SJCRH30 (cell line): Measurements from ENCODE around the gene LTA. TPM values are rescaled to one million over a fixed set of nuclear protein-coding genes. Genes with fewer than 3 reads are reported as not detected.

Experiments
- DNase-seq, 2 experiments: peaks; one replicate each; pipeline ENCODE4 v3.0.0-alpha.2; 2015 to 2020
- H3K27ac ChIP-seq: fragments of 250-450 bp; sonication (Bioruptor Pico); 2 replicates; pipeline ENCODE4 v1.5.1; 2020; ENCODE audit warnings: mild to moderate bottlenecking, moderate library complexity
- H3K27me3 ChIP-seq: fragments of 250-450 bp; sonication (Bioruptor Pico); 2 replicates; pipeline ENCODE4 v1.5.1; 2020; ENCODE audit warnings: mild to moderate bottlenecking, moderate library complexity
- H3K36me3 ChIP-seq: fragments of 250-450 bp; sonication (Bioruptor Pico); 2 replicates; pipeline ENCODE4 v1.5.1; 2020; ENCODE audit warnings: mild to moderate bottlenecking, moderate library complexity
- H3K4me1 ChIP-seq: fragments of 250-450 bp; sonication (Bioruptor Pico); 2 replicates; pipeline ENCODE4 v1.5.1; 2020; ENCODE audit warnings: mild to moderate bottlenecking, moderate library complexity
- H3K4me3 ChIP-seq: fragments of 250-450 bp; sonication (Bioruptor Pico); 2 replicates; pipeline ENCODE4 v1.5.1; 2020; ENCODE audit warnings: mild to moderate bottlenecking, moderate library complexity
- H3K9me3 ChIP-seq: fragments of 250-450 bp; sonication (Bioruptor Pico); replicated peaks from 2 replicates; pipeline ENCODE4 v1.5.1; 2020; ENCODE audit warnings: mild to moderate bottlenecking, moderate library complexity
- total RNA-seq: library from RNA; depleted of rRNA; stranded (reverse); fragments of >200 nt; shearing (Covaris generic); gene quantifications from 2 replicates; pipeline ENCODE4 v1.2.3, GENCODE V29; 2014

The LTA gene
- total RNA-seq, 1 experiment from 2014 or later = not detected

DNA sequence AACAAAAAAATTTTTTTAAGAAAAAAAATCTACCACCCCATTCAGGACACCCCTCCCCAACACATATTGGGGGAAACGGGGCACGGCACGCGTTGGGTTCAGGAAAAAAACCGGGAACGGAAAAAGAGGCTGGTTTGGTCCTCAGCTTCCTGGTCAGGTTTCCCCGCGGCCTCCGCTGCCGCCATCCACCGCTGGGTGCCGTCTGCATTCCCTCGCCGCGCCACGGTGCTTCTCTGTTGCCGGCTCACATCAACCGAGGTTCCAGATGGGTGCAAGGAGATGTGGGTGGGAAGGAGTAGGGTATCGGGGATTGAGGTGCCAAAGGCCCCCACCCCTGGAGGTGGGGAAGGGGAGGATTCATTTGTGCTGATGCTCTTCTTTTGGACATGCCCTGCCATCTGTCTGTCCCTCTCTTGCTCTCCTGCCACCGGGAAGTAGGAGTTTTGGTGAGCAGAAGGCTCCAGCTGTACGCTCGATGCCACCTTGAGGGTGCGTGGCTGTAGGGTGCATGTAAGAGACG, 37.5 kb upstream of the LTA start:
- H3K4me1 ChIP-seq = peaks cover 28% of the 10 kb centered on the region
- H3K36me3 ChIP-seq = peaks cover 95% of the 10 kb centered on the region
- H3K4me3 ChIP-seq = no peak overlapping the region
- no peak overlapping the region for H3K27ac ChIP-seq
- H3K27me3 ChIP-seq = no peaks in the 10 kb centered on the region
- no peak for DNase-seq
- H3K9me3 ChIP-seq = no peaks in the 10 kb centered on the region

DNA sequence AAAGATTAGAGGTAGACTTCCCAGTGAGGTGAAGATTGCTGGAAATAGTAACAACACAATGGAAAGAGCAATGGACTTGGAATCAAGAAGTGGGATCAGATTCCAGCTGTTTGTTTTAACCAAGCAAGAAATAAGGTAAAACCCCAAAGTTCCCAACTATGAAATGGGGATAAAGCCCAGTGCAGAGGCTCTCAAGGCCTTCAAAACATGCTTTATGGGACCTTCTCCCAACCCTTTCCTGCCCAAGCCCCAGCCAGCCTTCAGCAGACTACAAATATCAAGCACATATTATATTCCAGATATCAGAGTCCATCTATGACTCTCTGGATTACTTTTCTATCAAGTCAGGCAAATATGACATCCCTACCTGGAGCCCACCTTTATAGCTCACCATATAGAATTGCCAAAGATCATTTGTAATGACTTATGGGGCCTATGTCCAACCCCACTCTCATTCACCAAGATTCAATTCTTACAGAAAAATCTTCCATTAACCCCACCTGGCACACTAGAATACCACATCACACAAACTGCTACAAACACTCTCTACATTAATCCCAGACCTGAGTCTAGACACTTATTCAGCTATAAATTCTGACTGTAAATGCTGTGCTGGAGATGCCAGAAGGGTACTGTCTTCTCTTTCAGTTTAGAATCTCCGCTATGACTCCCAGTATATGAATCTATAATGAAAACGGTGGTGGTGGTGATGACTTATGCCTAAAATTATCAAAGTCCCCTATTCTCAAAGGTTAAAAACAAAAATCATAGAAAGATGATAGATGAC, 36.4 kb upstream of the LTA start:
- no peaks in the 10 kb centered on the region for H3K9me3 ChIP-seq
- no peaks in the 10 kb centered on the region for H3K27me3 ChIP-seq
- peaks cover 99% of the 10 kb centered on the region for H3K36me3 ChIP-seq

DNA sequence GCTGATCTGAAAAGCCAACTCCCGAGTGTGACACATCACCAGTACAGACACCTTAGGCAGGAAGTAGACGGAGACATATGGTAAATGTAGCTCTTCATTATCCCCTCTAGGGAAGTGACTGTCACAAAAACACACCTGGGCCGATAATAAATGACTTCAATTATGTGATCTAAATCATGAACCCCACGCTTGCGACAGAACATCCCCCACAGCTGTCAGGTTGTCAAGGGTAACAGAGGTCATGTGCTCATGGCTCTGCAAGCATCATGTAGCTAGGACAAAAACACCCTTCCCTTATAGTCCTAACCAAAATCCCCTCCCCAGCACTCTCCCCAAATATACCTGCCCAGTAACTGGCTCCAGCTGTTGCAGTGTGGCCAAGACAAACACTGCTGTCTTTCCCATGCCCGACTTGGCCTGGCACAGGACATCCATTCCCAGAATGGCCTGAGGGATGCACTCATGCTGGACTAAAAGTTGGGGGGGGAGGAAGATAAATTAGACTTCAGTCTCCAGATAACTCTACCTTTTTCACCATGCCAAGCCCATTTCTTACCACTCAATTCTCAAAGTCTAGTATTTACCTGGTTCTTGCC, 33.2 kb upstream of the LTA start:
- 0 out of 2 replicates have a peak overlapping the region, but pooled peaks have one; percentile 5 for H3K4me3 ChIP-seq
- no peaks in the 10 kb centered on the region for H3K9me3 ChIP-seq
- H3K36me3 ChIP-seq = peaks cover 73% of the 10 kb centered on the region
- no peak overlapping the region for H3K27ac ChIP-seq
- DNase-seq = no peak
- peaks cover 31% of the 10 kb centered on the region for H3K4me1 ChIP-seq
- no peaks in the 10 kb centered on the region for H3K27me3 ChIP-seq

More for the DNA sequence above, 36.4 kb upstream of the LTA start:
- no peak overlapping the region for H3K4me3 ChIP-seq
- no peak for DNase-seq
- H3K4me1 ChIP-seq = peaks cover 28% of the 10 kb centered on the region
- no peak overlapping the region for H3K27ac ChIP-seq

DNA sequence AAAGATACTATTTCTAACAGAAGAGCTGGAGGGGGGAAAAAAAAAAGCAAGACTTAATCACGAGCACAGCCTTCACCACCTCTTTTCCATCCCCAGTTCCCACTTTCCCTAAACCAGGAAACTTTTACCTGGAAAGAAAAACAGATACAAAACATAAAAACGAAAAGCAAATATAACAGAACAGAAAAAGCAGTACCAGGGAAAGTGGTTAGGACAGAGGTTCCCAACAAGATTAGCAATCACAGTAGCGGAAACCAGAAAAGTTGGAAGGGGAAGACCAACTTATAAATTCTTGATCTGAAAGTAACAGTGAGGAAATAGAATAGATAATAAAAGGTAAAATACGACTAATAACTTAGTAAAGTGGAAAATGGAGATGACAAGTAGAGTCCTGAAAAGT, 31.4 kb upstream of the LTA start:
- Histone ChIP-seq H3K4me3 (peak overlapping the region; percentile 82), H3K27me3 (no peaks in the 10 kb centered on the region), H3K27ac (peak overlapping the region; percentile 98), H3K4me1 (peaks cover 44% of the 10 kb centered on the region), H3K36me3 (peaks cover 56% of the 10 kb centered on the region), H3K9me3 (no peaks in the 10 kb centered on the region)
- DNase-seq = no peak

DNA sequence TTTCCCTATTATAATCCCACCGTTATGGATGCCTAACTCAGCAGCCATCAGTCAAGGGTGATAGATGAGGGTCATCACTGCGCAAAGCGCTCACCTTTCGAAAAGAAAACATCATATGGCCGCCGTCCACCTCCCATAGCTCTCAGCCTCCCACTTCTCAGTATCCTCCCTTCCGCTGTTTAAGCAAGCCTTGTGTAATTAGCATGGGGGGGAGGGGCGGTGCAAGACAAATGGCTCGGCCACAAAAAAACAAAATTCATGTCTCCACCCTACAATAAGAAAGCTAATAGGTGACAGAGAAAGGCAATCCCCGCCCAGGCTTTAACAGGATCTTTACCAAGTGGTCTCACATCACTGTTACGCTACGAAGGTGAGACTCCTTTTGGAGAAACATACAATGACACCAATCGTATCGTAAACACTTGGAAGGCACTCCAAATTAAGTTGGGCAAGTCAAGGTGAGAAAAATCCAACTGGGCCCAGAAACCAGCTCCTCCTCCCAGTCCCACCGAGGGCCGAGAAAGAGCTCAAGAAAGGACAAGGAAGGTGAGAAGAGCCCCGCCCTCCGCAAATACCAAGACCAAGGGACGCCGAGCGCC, 30.9 kb upstream of the LTA start:
- peaks cover 51% of the 10 kb centered on the region for H3K36me3 ChIP-seq
- H3K4me3 ChIP-seq = peak overlapping the region; percentile 82
- H3K9me3 ChIP-seq = no peaks in the 10 kb centered on the region
- peak overlapping the region; percentile 98 for H3K27ac ChIP-seq
- H3K27me3 ChIP-seq = no peaks in the 10 kb centered on the region
- DNase-seq = peak; percentile 34 to 52
- H3K4me1 ChIP-seq = peaks cover 44% of the 10 kb centered on the region

DNA sequence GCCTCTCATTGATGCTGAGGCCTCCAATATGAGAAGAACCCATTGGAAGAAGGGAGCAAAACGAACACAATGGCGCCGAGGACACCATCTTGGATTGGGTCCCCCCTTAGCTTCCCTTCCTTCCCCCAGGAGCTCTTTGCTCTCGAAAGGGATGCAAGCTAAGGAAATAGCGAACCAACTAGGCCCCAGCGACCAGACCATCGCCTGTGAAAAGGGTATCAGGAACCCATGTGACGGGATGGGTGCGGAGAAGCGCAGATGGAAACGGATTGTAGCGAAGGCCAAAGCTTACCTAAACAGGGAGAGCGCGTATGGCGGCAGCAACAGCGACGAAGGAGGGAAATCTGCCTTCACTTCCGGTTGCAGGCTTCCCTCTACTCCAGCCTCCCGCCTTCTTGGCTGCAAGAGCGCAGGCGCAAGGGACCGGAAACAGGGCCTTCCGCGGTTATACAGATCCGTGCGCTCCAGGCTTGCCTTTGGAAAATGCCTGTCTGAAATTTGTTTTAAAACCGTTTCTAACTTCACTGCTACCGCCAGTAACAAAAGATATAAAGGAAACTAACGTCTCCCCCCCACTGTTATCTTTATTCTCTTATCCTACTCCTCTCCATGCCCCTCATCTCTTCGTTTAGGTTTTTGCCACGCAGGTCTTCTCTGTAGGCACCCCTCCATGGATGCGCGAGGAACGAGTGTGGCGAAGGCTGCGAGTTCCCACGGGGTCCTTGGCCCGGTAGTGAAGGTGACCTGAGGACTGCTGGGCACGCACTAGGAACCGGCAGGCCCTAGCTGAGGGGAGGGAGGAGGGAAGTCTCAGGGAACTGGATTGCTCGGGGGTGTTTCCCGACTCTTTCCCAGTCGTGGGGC, 30.2 kb upstream of the LTA start, which contains the start of gene DDX39B:
DDX39B (minus strand) TSS at position 346 of the 864 bp plus-strand sequence. CDS start 1,471 bp downstream, outside the sequence.
- Histone ChIP-seq H3K36me3 (peaks cover 43% of the 10 kb centered on the region), H3K27me3 (no peaks in the 10 kb centered on the region), H3K27ac (peak within 1 kb of the TSS; percentile 98), H3K4me3 (peak within 1 kb of the TSS; percentile 82), H3K9me3 (no peaks in the 10 kb centered on the region), H3K4me1 (peaks cover 41% of the 10 kb centered on the region)
- DNase-seq = peak; percentile 96 to 98

GRCh38 chr6:31543639-31544038, 28.4 kb upstream of the LTA start:
- no peak for DNase-seq
- Histone ChIP-seq H3K36me3 (peaks cover 26% of the 10 kb centered on the region), H3K27me3 (no peaks in the 10 kb centered on the region), H3K27ac (no peak overlapping the region), H3K4me3 (no peak overlapping the region), H3K9me3 (no peaks in the 10 kb centered on the region), H3K4me1 (peaks cover 31% of the 10 kb centered on the region)

DNA sequence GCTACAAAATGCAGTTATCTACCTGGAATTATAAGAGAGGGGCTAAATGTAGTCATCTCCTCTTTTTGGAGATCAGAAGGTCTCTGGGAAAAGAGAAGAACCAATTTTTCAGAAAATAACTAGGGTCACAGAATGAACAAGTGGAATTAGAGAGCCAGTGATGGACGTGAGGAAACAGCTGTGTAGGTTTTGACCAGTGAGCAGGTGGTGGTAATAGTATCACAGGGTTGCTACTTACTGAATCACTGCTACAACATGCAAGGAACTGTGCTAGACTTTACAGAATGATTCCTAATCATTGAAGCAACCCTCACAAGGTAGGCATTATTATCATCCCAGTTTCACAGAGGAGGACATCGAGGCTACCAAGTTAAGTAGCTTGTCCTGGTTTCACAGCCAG, 27.4 kb upstream of the LTA start:
- Histone ChIP-seq H3K27me3 (no peaks in the 10 kb centered on the region), H3K27ac (peak overlapping the region; percentile 16), H3K36me3 (peaks cover 16% of the 10 kb centered on the region), H3K4me1 (peaks cover 21% of the 10 kb centered on the region), H3K4me3 (no peak overlapping the region), H3K9me3 (no peaks in the 10 kb centered on the region)
- peak in 1 of 2 experiments; percentile 72 for DNase-seq

GRCh38 chr6:31545291-31545690, 26.8 kb upstream of the LTA start:
- no peak overlapping the region for H3K4me3 ChIP-seq
- H3K4me1 ChIP-seq = peaks cover 21% of the 10 kb centered on the region
- H3K36me3 ChIP-seq = peaks cover 9% of the 10 kb centered on the region
- H3K27ac ChIP-seq = peak overlapping the region; percentile 16
- no peaks in the 10 kb centered on the region for H3K27me3 ChIP-seq
- DNase-seq = peak in 1 of 2 experiments; percentile 40
- H3K9me3 ChIP-seq = no peaks in the 10 kb centered on the region

- Histone ChIP-seq H3K36me3 (no peaks in the 10 kb centered on the region), H3K27ac (peak within 1 kb of the TSS; percentile 27; the same call in 1 of the 2 replicates), H3K27me3 (no peaks in the 10 kb centered on the region), H3K4me1 (peaks cover 21% of the 10 kb centered on the region), H3K4me3 (peak within 1 kb of the TSS; percentile 59), H3K9me3 (no peaks in the 10 kb centered on the region)
- DNase-seq = peak; percentile 84 to 91
These were observed 25.6 kb upstream of the LTA start, which contains the start of gene ATP6V1G2 for GRCh38 chr6:31546339-31546957. TSS of gene ATP6V1G2 (minus strand) at chr6:31546608. CDS start at chr6:31546559, 49 bp downstream.

- H3K4me3 ChIP-seq = peak within 1 kb of the TSS; percentile 59
- H3K4me1 ChIP-seq = peaks cover 21% of the 10 kb centered on the region
- DNase-seq = peak; percentile 96 to 97
- no peaks in the 10 kb centered on the region for H3K27me3 ChIP-seq
- H3K27ac ChIP-seq = peak within 1 kb of the TSS; percentile 27; the same call in 1 of the 2 replicates
- no peaks in the 10 kb centered on the region for H3K36me3 ChIP-seq
- no peaks in the 10 kb centered on the region for H3K9me3 ChIP-seq
These were observed 24.9 kb upstream of the LTA start, which contains the start of gene NFKBIL1 for GRCh38 chr6:31546958-31547726. TSS of gene NFKBIL1 (plus strand) at chr6:31547608. CDS start at chr6:31547695, 87 bp downstream.

DNA sequence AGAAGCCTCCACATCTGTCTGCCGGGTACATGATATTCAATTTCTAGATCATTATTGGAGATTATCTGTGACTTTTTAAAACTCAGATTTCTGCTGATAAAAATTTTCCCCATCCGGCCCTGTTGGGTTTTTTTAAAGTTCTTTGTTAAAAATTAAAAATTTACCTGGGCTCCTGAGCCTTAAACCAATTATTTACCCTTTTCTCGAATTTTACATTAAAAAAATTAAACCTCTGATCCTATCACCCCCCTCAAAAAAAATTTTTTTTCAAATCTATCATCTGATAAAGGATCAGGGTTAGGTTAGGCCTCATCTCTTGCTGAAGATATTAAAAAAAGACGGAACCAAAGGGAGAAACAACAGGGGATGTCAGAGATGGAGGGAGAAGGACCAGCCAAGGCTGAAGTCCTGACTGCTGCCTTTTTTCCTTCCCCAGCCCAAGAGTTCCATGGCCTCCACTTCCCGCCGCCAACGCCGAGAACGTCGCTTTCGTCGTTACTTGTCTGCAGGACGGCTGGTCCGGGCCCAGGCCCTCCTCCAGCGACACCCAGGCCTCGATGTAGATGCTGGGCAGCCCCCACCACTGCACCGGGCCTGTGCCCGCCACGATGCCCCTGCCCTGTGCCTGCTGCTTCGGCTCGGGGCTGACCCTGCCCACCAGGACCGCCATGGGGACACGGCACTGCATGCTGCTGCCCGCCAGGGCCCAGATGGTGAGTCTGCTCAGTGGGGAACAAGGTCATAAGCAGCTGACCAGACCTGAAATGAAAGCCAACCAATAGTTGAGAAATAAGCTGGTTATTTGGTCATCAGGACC, 24.2 kb upstream of the LTA start:
- no peaks in the 10 kb centered on the region for H3K27me3 ChIP-seq
- DNase-seq = no peak
- H3K4me1 ChIP-seq = peaks cover 21% of the 10 kb centered on the region

More for the DNA sequence above, 24.2 kb upstream of the LTA start:
- H3K27ac ChIP-seq = peak overlapping the region; percentile 27; the same call in 1 of the 2 replicates
- peak overlapping the region; percentile 59 for H3K4me3 ChIP-seq
- no peaks in the 10 kb centered on the region for H3K36me3 ChIP-seq
- H3K9me3 ChIP-seq = no peaks in the 10 kb centered on the region
